Loucy (cell line): Measurements from ENCODE around the gene ASXL1.

Source experiments
- EZH2phosphoT487 ChIP-seq: fragments of 200-600 bp; IDR thresholded peaks from 2 replicates; pipeline ENCODE4 v1.6.1; 2018; ENCODE audit warnings: antibody characterized with exemption, mild to moderate bottlenecking, moderate library complexity, borderline replicate concordance
- TF ChIP-seq, protein P1 (sequence below): fragments of 200-600 bp; sonication (generic); conservative IDR thresholded peaks from 2 replicates; pipeline ENCODE4 v1.5.1; 2014; ENCODE audit warnings: mild to moderate bottlenecking, antibody characterized with exemption, low read length

DNA sequence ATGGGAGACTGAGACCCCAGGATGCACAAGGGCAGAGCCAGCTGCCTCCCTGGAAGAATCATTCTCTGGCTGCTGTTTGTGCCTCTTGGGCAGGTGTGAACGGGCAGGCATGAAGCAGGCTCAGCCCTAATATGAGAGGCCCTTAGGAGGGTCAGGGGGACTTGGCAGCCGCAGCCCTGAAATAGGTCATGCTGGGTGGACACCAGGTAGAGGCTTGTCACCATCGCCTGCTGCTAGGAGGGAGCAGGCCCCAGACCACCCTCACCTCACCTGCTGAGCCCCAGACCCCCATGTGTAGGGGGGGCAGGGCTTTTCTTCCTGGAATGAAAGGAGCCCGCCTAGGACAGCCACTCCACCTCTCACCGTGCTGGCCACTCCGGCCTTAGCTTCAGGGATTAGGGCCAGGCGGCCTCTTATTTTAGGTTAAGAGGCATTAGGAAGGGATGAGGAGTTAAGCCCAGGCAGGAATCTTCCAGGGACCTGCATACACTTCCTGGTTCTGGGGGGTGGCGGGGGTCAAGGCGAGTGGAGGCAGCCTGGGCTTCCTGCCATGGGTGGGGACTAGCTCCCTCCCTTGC lies 92.4 kb downstream of the ASXL1 start:
- TF ChIP-seq, protein P1, sequence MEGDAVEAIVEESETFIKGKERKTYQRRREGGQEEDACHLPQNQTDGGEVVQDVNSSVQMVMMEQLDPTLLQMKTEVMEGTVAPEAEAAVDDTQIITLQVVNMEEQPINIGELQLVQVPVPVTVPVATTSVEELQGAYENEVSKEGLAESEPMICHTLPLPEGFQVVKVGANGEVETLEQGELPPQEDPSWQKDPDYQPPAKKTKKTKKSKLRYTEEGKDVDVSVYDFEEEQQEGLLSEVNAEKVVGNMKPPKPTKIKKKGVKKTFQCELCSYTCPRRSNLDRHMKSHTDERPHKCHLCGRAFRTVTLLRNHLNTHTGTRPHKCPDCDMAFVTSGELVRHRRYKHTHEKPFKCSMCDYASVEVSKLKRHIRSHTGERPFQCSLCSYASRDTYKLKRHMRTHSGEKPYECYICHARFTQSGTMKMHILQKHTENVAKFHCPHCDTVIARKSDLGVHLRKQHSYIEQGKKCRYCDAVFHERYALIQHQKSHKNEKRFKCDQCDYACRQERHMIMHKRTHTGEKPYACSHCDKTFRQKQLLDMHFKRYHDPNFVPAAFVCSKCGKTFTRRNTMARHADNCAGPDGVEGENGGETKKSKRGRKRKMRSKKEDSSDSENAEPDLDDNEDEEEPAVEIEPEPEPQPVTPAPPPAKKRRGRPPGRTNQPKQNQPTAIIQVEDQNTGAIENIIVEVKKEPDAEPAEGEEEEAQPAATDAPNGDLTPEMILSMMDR: no peak
- TF ChIP-seq EZH2phosphoT487: no peak
